GM18870 (cell line): ENCODE data around the gene PDZD4.

Experiments used
- ATAC-seq: cut with Tn5 transposase; IDR thresholded peaks from one replicate; pipeline ENCODE4 v1.9.1; 2021; ENCODE audit warnings: moderate library complexity; ENCODE audit not compliant: unreplicated experiment

PDZD4 gene

GRCh38 chrX:153774576-153775292 lies 55.6 kb downstream of the PDZD4 start:
- no peak for ATAC-seq

GRCh38 chrX:153773741-153774575 lies 56.4 kb downstream of the PDZD4 start:
- ATAC-seq, result no peak

- ATAC-seq, result no peak
Measured at GRCh38 chrX:153773218-153773611, 57.1 kb downstream of the PDZD4 start.

GRCh38 chrX:153772316-153773217 lies 57.8 kb downstream of the PDZD4 start:
- no peak for ATAC-seq

GRCh38 chrX:153771415-153772315 lies 58.7 kb downstream of the PDZD4 start:
- no peak for ATAC-seq

GRCh38 chrX:153770601-153771414 lies 59.5 kb downstream of the PDZD4 start:
- no peak for ATAC-seq

GRCh38 chrX:153769865-153770600 lies 60.3 kb downstream of the PDZD4 start:
- no peak for ATAC-seq

GRCh38 chrX:153769158-153769864 lies 61.0 kb downstream of the PDZD4 start:
- no peak for ATAC-seq

- ATAC-seq, result no peak
Measured at GRCh38 chrX:153768311-153769157, 61.8 kb downstream of the PDZD4 start.

GRCh38 chrX:153767674-153768055 lies 62.7 kb downstream of the PDZD4 start:
- ATAC-seq, result no peak

GRCh38 chrX:153766871-153767673 lies 63.3 kb downstream of the PDZD4 start:
- no peak for ATAC-seq

GRCh38 chrX:153766098-153766817 lies 64.1 kb downstream of the PDZD4 start:
- ATAC-seq, result no peak

- ATAC-seq, result no peak
Measured at GRCh38 chrX:153765138-153766079, 64.9 kb downstream of the PDZD4 start.

GRCh38 chrX:153764786-153765137 lies 65.6 kb downstream of the PDZD4 start:
- no peak for ATAC-seq
